ENCODE measurements around the gene TLDC2.

The TLDC2 gene

GRCh38 chr20:36859700-36860330 lies 16.1 kb upstream of the TLDC2 start:
- H4K20me1 ChIP-seq, result peaks cover 79% of the 10 kb centered on the region
- no peaks in the 10 kb centered on the region for H3K27me3 ChIP-seq
- H3K4me2 ChIP-seq, result peak overlapping the region; percentile 100
- peak overlapping the region; percentile 44; the same call in 1 of the 2 replicates for H3K27ac ChIP-seq
- peaks cover 54% of the 10 kb centered on the region for H3K36me3 ChIP-seq
- peak overlapping the region; percentile 100; the same call in 1 of the 2 replicates for H3K4me3 ChIP-seq
- H3K4me1 ChIP-seq, result peaks cover 83% of the 10 kb centered on the region
- no peaks in the 10 kb centered on the region for H3K9me3 ChIP-seq
- H3K9ac ChIP-seq, result peak overlapping the region; percentile 99
- no peak for TF ChIP-seq Cebpa-rat (IDR thresholded peaks at IDR 0.05)

- peak overlapping the region; percentile 99 for H3K9ac ChIP-seq
- H4K20me1 ChIP-seq, result peaks cover 74% of the 10 kb centered on the region
- peaks cover 49% of the 10 kb centered on the region for H3K36me3 ChIP-seq
- no peaks in the 10 kb centered on the region for H3K27me3 ChIP-seq
- H3K4me1 ChIP-seq, result peaks cover 80% of the 10 kb centered on the region
- H3K4me2 ChIP-seq, result peak overlapping the region; percentile 100
- no peak for TF ChIP-seq Cebpa-rat (IDR thresholded peaks at IDR 0.05)
- H3K27ac ChIP-seq, result peak overlapping the region; percentile 98
- peak overlapping the region; percentile 100 for H3K4me3 ChIP-seq
- no peaks in the 10 kb centered on the region for H3K9me3 ChIP-seq
Measured at GRCh38 chr20:36860339-36860738, 15.6 kb upstream of the TLDC2 start.

- Histone ChIP-seq H3K4me3 (peak overlapping the region; percentile 100), H3K27me3 (no peaks in the 10 kb centered on the region), H3K9me3 (no peaks in the 10 kb centered on the region), H3K9ac (peak overlapping the region; percentile 99), H4K20me1 (peaks cover 67% of the 10 kb centered on the region), H3K27ac (peak overlapping the region; percentile 98), H3K4me2 (peak overlapping the region; percentile 100), H3K4me1 (peaks cover 80% of the 10 kb centered on the region), H3K36me3 (peaks cover 42% of the 10 kb centered on the region)
- TF ChIP-seq Cebpa-rat (IDR thresholded peaks at IDR 0.05), result no peak
Measured at GRCh38 chr20:36860811-36861624, 14.9 kb upstream of the TLDC2 start.

GRCh38 chr20:36861625-36861874 lies 14.4 kb upstream of the TLDC2 start:
- Histone ChIP-seq H3K36me3 (peaks cover 38% of the 10 kb centered on the region), H3K4me3 (peak overlapping the region; percentile 100), H3K9me3 (no peaks in the 10 kb centered on the region), H3K27ac (peak overlapping the region; percentile 98), H3K4me2 (peak overlapping the region; percentile 100), H3K4me1 (peaks cover 80% of the 10 kb centered on the region), H3K9ac (peak overlapping the region; percentile 99), H3K27me3 (no peaks in the 10 kb centered on the region), H4K20me1 (peaks cover 62% of the 10 kb centered on the region)
- TF ChIP-seq Cebpa-rat (IDR thresholded peaks at IDR 0.05), result no peak

GRCh38 chr20:36861875-36862801 lies 13.8 kb upstream of the TLDC2 start:
- Histone ChIP-seq H3K27me3 (no peaks in the 10 kb centered on the region), H3K4me3 (peak overlapping the region; percentile 100), H4K20me1 (peaks cover 56% of the 10 kb centered on the region), H3K9me3 (no peaks in the 10 kb centered on the region), H3K36me3 (peaks cover 34% of the 10 kb centered on the region), H3K27ac (peak overlapping the region; percentile 98), H3K4me1 (peaks cover 80% of the 10 kb centered on the region), H3K9ac (peak overlapping the region; percentile 99), H3K4me2 (peak overlapping the region; percentile 100)
- TF ChIP-seq Cebpa-rat (IDR thresholded peaks at IDR 0.05), result no peak

- Histone ChIP-seq H3K27me3 (no peaks in the 10 kb centered on the region), H3K27ac (peak overlapping the region; percentile 98), H3K9me3 (no peaks in the 10 kb centered on the region), H3K4me3 (peak overlapping the region; percentile 100), H3K4me1 (peaks cover 75% of the 10 kb centered on the region), H3K36me3 (peaks cover 26% of the 10 kb centered on the region), H3K4me2 (peak overlapping the region; percentile 100), H3K9ac (peak overlapping the region; percentile 99), H4K20me1 (peaks cover 47% of the 10 kb centered on the region)
- TF ChIP-seq Cebpa-rat (IDR thresholded peaks at IDR 0.05), result no peak
Measured at GRCh38 chr20:36862857-36863668, 12.9 kb upstream of the TLDC2 start.

GRCh38 chr20:36865076-36865860 lies 10.7 kb upstream of the TLDC2 start:
- Histone ChIP-seq H3K9me3 (no peaks in the 10 kb centered on the region), H4K20me1 (peaks cover 24% of the 10 kb centered on the region), H3K9ac (no peak overlapping the region), H3K27ac (no peak overlapping the region), H3K27me3 (no peaks in the 10 kb centered on the region), H3K4me3 (no peak overlapping the region), H3K36me3 (peaks cover 14% of the 10 kb centered on the region; the same call in 1 of the 2 replicates), H3K4me1 (peaks cover 53% of the 10 kb centered on the region), H3K4me2 (peak overlapping the region; percentile 73; the same call in 1 of the 2 replicates)
- no peak for TF ChIP-seq Cebpa-rat (IDR thresholded peaks at IDR 0.05)

- Histone ChIP-seq H3K9me3 (no peaks in the 10 kb centered on the region), H3K27me3 (no peaks in the 10 kb centered on the region), H3K9ac (no peak overlapping the region), H3K4me3 (no peak overlapping the region), H3K4me1 (peaks cover 48% of the 10 kb centered on the region), H3K36me3 (peaks cover 8% of the 10 kb centered on the region; the same call in 1 of the 2 replicates), H3K4me2 (0 out of 2 replicates have a peak overlapping the region, but pooled peaks have one; percentile 57), H4K20me1 (peaks cover 19% of the 10 kb centered on the region), H3K27ac (0 out of 2 replicates have a peak overlapping the region, but pooled peaks have one; percentile 51)
- TF ChIP-seq Cebpa-rat (IDR thresholded peaks at IDR 0.05), result no peak
Measured at GRCh38 chr20:36865861-36866149, 10.1 kb upstream of the TLDC2 start.
